GM19452 (cell line): Measurements from ENCODE around the gene HSPB7.
A peak's percentile ranks its signal among the peaks of the same experiment; 100 is the strongest.
"Not testable (repeated sequence)": the region's sequence is repeated elsewhere in the genome, so short reads cannot be mapped to it uniquely, and the experiment has no call there.

Source experiments
- ATAC-seq: cut with Tn5 transposase; IDR thresholded peaks from one replicate; pipeline ENCODE4 v1.9.1; 2021; ENCODE audit not compliant: unreplicated experiment

The HSPB7 gene

GRCh38 chr1:15983275-15983674 is 34.6 kb downstream of the HSPB7 start:
- ATAC-seq: no peak

DNA sequence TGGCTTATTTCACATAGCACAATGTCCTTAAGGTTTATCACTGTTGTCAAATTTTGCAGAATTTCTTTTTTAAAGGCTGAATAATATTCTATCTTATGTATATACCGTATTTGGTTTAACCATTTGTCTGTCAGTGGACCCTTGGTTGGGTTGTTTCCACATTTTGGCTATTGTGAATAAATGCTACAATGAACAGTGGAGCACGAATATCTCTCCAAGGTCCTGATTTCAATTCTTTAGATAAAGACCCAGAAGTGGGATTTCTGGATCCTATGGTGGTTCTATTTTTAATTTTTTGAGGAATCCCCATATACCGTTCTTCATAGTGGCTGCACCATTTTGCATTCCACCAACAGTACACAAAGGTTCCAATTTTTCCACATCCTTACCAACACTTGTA is 36.2 kb downstream of the HSPB7 start:
- no peak for ATAC-seq

GRCh38 chr1:15977947-15978346 is 39.9 kb downstream of the HSPB7 start:
- ATAC-seq: not testable (repeated sequence)

DNA sequence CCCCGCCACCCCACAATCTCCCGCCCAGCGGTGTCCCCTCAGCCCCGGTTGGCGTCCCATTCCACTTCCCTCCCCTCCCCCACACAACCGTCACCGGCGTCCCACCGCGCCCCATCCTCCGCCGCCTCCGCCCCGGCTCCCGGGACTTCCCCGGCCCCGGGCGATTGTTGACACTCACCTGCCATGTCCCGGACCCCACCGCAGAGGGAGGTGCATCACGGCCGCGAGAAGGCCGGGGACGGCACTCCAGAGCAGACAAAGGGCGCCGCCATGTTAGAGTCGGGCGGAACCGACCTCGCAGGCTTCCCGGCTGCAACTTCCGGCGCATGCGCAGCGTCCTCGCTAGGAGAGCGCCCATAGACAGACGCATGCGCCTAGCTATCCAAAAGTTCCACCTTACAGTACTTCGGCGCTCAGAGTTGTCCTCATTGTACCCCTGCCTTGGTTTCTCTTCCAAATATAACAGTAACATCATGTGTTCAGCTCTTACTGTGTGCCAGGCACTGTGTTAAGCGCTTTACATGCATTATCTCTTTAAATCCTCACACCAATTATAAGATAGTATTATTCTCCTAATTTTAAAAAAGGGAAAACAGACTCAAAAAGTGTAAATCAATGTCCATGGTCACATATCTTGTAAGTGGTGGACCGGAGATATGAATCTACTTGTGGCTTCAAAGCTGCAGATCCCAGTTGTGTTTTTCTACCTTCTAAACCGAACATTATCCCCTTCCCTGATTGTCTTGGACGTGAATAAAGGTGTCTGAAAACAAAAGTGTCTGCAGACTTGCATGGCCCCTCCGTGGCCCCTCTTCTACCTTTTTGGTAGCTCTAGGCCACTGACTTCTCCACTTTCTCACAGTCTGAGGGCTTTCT is 41.8 kb downstream of the HSPB7 start, which contains the start of gene ZBTB17:
Gene ZBTB17, minus strand, starts transcription at position 297 of the 876 bp plus-strand sequence. CDS start 27,606 bp downstream, outside the sequence.
- ATAC-seq: peak; percentile 69

DNA sequence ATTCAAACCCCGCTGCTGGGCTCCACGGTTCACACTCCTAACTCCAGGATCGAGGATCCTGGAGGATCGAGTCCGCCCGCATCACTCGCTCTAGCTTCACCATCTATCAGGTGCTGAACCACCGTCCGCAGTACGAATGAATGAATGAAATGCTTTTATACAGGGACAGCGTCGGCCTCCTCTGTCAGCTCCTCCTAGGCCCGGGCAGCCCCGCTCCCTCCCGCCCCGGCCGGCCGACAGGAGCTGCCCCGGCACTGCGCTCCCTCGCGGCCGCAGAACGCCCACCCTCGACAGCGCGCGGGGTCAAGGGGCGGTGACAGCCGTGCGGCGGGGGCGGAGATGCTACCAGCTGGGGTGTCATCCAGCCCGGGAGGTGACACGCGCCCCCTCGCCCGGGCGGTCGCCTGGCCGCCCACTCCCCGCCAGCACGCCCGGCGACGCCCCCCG is 42.5 kb downstream of the HSPB7 start:
- peak; percentile 57 for ATAC-seq

DNA sequence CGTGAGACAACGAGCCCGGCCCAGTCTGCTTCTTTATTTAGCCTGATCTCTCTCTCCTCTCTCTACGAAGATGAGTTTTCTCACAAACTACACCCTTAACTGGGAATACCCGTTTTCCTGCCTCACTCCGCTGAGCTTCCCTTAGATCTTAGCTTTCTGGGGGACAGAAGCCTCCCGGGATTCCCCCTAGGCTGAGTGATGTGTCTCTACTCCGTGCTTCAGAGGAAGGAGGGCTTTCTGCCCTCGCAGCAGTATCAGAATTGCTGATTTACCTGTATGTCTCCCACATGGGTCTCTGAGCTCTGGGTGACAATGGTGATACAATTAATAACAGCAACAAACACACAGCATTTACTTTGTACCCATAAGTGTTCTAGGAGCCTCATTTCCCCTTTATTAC is 43.0 kb downstream of the HSPB7 start:
- ATAC-seq: peak; percentile 44

GRCh38 chr1:15973772-15974171 is 44.1 kb downstream of the HSPB7 start:
- ATAC-seq: no peak

DNA sequence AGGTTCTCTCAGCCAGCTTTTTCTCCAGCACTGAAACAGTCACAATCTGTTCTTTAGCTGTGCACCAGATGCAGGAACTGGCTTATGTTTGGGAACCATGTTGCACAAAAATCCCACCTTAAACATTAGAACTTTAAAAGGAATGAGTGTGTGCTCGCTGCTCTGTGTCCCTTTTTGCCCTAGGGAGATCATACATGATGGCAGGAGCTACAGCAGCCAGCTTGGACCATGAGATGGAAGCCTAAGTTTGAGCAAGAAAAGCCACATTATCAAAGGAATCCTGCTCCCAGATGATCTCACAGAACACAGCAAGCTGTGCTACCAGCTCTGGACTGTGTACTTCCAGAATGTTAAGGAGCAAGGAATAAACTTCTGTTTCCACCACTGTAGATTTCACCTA is 45.4 kb downstream of the HSPB7 start:
- ATAC-seq: no peak

- ATAC-seq: no peak
Measured at GRCh38 chr1:15970911-15971310, 46.9 kb downstream of the HSPB7 start.

GRCh38 chr1:15969321-15969880 is 48.4 kb downstream of the HSPB7 start:
- ATAC-seq: no peak

DNA sequence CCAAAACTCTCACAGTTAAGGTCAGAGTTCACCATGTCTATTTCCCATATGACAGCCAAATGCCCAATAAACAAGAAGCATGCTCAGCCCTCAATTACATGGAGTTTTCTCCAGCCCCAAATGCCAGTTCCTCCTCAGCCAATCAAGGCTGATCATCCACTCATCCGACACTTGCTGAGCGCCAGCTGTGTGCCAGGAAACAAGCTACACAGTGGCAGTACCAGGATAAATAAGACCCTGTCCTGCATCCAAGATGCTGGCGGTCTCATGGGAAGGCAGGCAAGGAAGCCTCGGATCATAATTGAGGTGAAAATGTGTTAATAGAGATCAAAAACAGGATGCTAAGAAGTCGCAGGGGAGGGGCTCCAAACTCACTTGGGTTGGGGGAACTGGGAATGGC is 49.7 kb downstream of the HSPB7 start:
- no peak for ATAC-seq

DNA sequence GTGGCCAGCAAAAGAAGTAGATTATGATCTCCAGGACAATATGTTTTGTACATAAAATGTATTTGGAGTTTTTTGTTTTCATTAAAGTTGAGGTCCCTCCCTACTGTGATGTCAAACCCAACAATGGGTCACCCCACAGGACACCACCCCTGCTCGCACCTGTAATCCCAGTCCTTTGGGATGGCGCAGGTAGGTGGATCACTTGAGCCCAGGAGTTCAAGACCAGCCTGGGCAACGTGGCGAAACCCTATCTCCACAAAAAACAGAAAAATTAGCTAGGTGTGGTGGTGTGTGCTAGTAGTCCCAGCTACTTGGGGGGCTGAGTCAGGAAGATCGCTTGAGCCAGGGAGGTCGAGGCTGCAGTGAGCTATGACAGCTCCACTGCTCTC is 50.9 kb downstream of the HSPB7 start:
- no peak for ATAC-seq

GRCh38 chr1:15966081-15966955 is 51.5 kb downstream of the HSPB7 start:
- peak; percentile 72 for ATAC-seq

DNA sequence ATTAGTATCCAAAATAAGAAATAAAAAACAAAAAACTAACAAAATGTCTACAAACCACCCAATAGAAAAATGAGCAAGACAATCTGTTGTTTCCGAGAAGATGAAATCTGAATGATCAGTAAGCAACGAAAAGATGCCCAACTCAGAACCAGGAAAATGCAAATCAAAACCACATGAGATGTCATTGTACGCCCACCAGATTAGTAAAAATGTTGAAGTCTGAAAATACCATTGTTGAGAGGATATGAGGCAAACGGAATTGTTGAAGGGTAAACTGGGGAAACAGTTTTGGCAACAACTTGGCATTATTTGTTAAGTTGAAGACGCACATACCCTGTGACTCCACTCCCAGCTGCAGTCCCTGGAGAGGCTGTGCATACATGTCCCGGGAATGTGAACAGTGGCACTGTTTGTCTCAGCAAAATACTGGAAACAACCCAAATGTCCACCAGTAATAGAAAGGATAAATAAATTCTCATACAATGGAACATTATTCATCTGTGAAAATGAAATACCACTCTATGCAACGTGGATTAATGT is 52.5 kb downstream of the HSPB7 start:
- no peak for ATAC-seq
